22Rv1 (cell line): Measurements from ENCODE around the gene CDK14.

Experiments
- H3K27ac ChIP-seq: fragments of 450-650 bp; 2 replicates; pipeline ENCODE4 v1.5.1; 2017
- CTCF ChIP-seq: fragments of 450-650 bp; IDR thresholded peaks from 2 replicates; pipeline ENCODE4 v1.5.1; 2017; ENCODE audit warnings: mild to moderate bottlenecking
- ZFX ChIP-seq: fragments of 450-650 bp; IDR thresholded peaks from 2 replicates; pipeline ENCODE4 v1.6.1; 2017; ENCODE audit warnings: antibody characterized with exemption, borderline replicate concordance

The CDK14 gene

DNA sequence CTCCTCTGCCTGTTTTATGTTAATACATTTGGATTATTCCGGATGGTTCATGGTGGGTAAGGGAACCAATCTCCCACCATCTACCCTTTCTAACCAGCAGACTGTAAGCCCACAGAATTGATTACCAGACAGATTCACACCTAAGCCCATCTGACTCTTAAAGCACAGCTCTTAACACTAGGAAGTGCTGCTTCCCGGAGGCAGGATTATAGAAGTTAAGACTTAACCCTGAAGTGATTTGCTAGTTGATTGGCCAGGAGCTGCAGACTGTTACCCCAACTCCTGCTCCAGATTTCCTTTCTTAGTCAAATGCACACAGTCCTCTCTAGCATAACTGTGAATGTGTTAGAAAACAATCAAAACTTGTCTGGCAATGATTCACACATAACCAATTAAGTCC lies 221.7 kb downstream of the CDK14 start:
- 0 out of 2 replicates have a peak overlapping the region, but pooled peaks have one; percentile 3 for H3K27ac ChIP-seq
- TF ChIP-seq CTCF: no peak
- no peak for TF ChIP-seq ZFX

GRCh38 chr7:90818341-90818740 lies 222.2 kb downstream of the CDK14 start:
- no peak for TF ChIP-seq CTCF
- no peak for TF ChIP-seq ZFX
- no peak overlapping the region for H3K27ac ChIP-seq

DNA sequence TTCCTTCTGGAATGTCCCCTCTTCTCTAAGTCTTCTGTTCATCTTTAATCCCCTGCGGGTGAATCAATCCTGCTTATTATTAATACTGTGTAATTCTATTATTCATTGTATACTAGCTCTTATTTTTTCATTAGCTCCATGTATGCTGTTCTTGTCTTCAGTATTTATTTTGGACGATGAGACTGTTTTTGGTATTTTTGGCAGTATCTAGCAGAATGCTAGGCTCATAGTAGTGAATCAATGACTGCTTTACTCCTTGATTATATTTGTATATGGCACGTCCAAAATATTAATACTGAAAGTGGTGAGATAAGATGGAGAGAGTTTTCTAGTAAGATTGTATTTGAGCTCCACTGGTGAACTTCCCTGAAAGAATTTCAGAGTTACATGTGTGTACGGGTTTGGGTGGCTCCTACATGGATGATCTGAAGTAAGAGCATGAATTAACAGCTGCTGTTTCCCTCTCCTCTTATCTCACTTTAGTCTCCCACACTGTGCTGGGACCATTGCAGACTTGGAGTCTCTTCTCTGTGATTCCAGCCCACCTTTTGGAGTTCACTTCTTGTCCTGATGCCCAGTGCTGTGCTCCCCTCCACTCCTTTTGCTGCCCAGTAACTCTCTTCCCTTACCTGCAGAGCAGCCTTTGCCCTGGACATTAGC lies 226.0 kb downstream of the CDK14 start:
- no peak for TF ChIP-seq CTCF
- no peak for TF ChIP-seq ZFX
- no peak overlapping the region for H3K27ac ChIP-seq

DNA sequence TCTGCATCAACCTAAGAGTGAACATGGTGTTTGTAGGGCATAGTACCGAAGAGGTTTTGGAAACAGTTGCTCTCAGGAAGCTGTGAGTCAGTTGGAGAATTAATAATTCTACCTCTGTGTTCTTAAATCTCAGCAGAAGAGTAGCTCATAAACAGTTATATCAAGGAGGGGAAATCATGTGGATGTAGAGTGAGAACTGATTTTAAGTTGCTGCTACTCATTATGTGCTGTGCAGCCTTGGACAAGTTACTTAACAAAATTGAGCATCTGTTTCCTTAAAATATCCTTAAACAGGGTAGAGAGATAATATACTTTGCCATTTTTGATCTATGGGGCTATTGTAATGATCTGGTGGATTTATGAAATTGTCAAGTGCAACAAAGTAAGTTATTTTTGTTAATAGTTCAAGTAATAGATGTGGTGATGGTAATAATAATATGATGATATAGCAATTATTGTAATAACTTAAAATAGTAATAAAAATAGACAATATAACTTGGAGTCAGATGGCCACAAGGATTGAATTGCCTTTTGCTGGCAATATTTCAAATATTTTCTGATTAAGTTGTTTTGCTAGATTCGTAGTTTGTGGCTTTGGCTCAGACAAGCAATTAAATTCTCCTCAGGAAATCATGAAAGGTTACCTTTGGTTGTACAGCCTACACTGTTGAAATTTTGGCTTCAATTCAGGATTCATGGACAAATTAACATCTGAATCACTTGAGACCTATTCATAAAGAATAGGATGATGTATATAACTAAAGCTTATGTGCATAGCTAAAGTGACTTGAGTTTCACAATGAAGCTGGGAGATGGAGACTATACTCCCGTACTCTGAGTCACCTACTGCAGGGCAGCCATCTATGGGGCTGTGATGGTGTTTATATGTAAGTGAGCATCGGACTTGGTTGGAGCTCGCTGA lies 228.5 kb downstream of the CDK14 start:
- TF ChIP-seq CTCF (no peak), ZFX (no peak)
- no peak overlapping the region for H3K27ac ChIP-seq

DNA sequence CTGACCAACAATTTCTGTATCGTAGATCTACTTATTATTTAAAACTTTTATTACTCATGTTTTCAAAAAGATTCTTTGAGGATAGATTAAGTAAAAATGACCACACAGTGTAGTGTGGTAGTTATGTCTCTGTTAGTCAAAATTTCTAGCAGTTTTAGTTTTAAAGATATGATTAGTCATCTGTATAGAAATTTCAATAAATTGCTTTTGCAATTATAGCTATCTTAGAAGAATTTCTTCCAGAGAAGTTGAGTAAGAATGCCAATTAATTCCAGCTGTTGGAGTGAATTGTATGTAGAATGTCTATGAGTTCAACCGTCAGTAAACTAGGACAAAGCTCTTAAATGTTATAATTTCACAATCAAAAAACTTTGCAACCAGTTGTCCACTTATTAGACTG lies 229.7 kb downstream of the CDK14 start:
- no peak overlapping the region for H3K27ac ChIP-seq

GRCh38 chr7:90828601-90829000 lies 232.5 kb downstream of the CDK14 start:
- no peak for TF ChIP-seq CTCF
- no peak for TF ChIP-seq ZFX
- no peak overlapping the region for H3K27ac ChIP-seq

More for the DNA sequence above, 229.7 kb downstream of the CDK14 start:
- TF ChIP-seq ZFX: no peak
- no peak for TF ChIP-seq CTCF

DNA sequence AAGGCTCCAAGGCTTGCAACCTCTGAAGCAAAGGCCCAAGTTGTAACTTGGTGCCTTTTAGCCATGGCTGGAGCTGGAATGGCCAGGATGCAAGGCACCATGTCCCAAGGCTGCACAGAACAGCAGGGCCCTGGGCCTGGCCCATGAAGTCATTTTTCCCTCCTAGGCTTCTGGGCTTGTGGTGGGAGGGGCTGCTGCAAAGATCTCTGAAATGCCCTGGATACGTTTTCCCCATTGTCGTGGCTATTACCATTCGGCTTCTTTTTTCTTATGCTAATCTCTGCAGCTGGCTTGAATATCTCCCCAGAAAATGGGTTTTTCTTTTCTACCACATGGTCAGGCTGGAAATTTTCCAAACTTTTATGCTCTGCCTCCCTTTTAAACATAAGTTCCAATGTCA lies 234.2 kb downstream of the CDK14 start:
- H3K27ac ChIP-seq: no peak overlapping the region
- no peak for TF ChIP-seq CTCF
- no peak for TF ChIP-seq ZFX
